H9 (cell line): ENCODE data around the gene CD52. TPM values are rescaled to one million over a fixed set of nuclear protein-coding genes. Genes with fewer than 3 reads are reported as not detected.

Source experiments
- DNase-seq: peaks from one replicate; pipeline ENCODE4 v3.0.0-alpha.2; 2017
- H2AFZ ChIP-seq: one replicate; pipeline ENCODE4 v1.6.1; 2013; ENCODE audit warnings: mild to moderate bottlenecking, low read length, control low read depth, moderate library complexity
- H2AK5ac ChIP-seq: 2 replicates; pipeline ENCODE4 v1.6.1; 2013; ENCODE audit warnings: low read length, control low read depth, mixed read lengths; ENCODE audit not compliant: insufficient read length
- H2BK120ac ChIP-seq: one replicate; pipeline ENCODE4 v1.6.1; 2013; ENCODE audit warnings: low read depth, mild to moderate bottlenecking, low read length, control low read depth, inconsistent platforms; ENCODE audit not compliant: poor library complexity, severe bottlenecking
- H2BK12ac ChIP-seq: 2 replicates; pipeline ENCODE4 v1.6.1; 2013; ENCODE audit warnings: low read length, control low read depth, mixed read lengths, low read depth; ENCODE audit not compliant: insufficient read length
- H2BK15ac ChIP-seq: 2 replicates; pipeline ENCODE4 v1.6.1; 2013; ENCODE audit warnings: low read depth, low read length, control low read depth
- H2BK20ac ChIP-seq: one replicate; pipeline ENCODE4 v1.6.1; 2013; ENCODE audit warnings: low read depth, mild to moderate bottlenecking, low read length, control low read depth, inconsistent platforms; ENCODE audit not compliant: poor library complexity, severe bottlenecking
- H2BK5ac ChIP-seq: 2 replicates; pipeline ENCODE4 v1.6.1; 2013; ENCODE audit warnings: low read length, control low read depth, mixed read lengths; ENCODE audit not compliant: insufficient read length
- H3K14ac ChIP-seq: 2 replicates; pipeline ENCODE4 v1.6.1; 2013; ENCODE audit warnings: low read length, control low read depth; ENCODE audit not compliant: insufficient read depth
- H3K18ac ChIP-seq: 2 replicates; pipeline ENCODE4 v1.6.1; 2013; ENCODE audit warnings: low read depth, mild to moderate bottlenecking, mixed read lengths, low read length, control low read depth; ENCODE audit not compliant: insufficient read length
- H3K23ac ChIP-seq: 2 replicates; pipeline ENCODE4 v1.6.1; 2013; ENCODE audit warnings: low read length, control low read depth, mixed read lengths, low read depth; ENCODE audit not compliant: insufficient read length
- H3K23me2 ChIP-seq: 2 replicates; pipeline ENCODE4 v1.6.1; 2013; ENCODE audit warnings: low read depth, mild to moderate bottlenecking, mixed read lengths, low read length, control low read depth; ENCODE audit not compliant: insufficient read length, poor library complexity, severe bottlenecking
- H3K27ac ChIP-seq: 2 replicates; pipeline ENCODE4 v1.5.1; 2013; ENCODE audit warnings: low read length, control low read depth, mixed read lengths, low read depth; ENCODE audit not compliant: insufficient read length
- H3K27me3 ChIP-seq: 2 replicates; pipeline ENCODE4 v1.6.1; 2013; ENCODE audit warnings: low read length, control low read depth, inconsistent platforms; ENCODE audit not compliant: insufficient read depth
- H3K4ac ChIP-seq: 2 replicates; pipeline ENCODE4 v1.6.1; 2013; ENCODE audit warnings: low read depth, mild to moderate bottlenecking, control low read depth, inconsistent platforms, low read length, moderate library complexity
- H3K4me1 ChIP-seq: 2 replicates; pipeline ENCODE4 v1.6.1; 2013; ENCODE audit warnings: low read length, control low read depth, inconsistent platforms; ENCODE audit not compliant: insufficient read depth
- H3K4me2 ChIP-seq: 2 replicates; pipeline ENCODE4 v1.6.1; 2013; ENCODE audit warnings: low read length, control low read depth, mixed read lengths; ENCODE audit not compliant: insufficient read length, insufficient read depth
- H3K56ac ChIP-seq: 2 replicates; pipeline ENCODE4 v1.6.1; 2013; ENCODE audit warnings: low read depth, mild to moderate bottlenecking, mixed read lengths, low read length, control low read depth; ENCODE audit not compliant: insufficient read length
- H3K79me1 ChIP-seq: 2 replicates; pipeline ENCODE4 v1.6.1; 2013; ENCODE audit warnings: low read depth, mild to moderate bottlenecking, moderate library complexity, low read length, control low read depth, inconsistent platforms; ENCODE audit not compliant: insufficient read depth, poor library complexity, severe bottlenecking
- H3K79me2 ChIP-seq: 2 replicates; pipeline ENCODE4 v1.6.1; 2013; ENCODE audit warnings: low read length, control low read depth, inconsistent platforms; ENCODE audit not compliant: insufficient read depth
- H3K9ac ChIP-seq: 2 replicates; pipeline ENCODE4 v1.6.1; 2013; ENCODE audit warnings: low read length, control low read depth, mixed read lengths; ENCODE audit not compliant: insufficient read length; ENCODE audit errors: extremely low read depth
- H3K9me3 ChIP-seq: one replicate; pipeline ENCODE4 v1.6.1; 2013; ENCODE audit warnings: low read depth, low read length, inconsistent platforms; ENCODE audit not compliant: control insufficient read depth
- H3T11ph ChIP-seq: one replicate; pipeline ENCODE4 v1.6.1; 2013; ENCODE audit warnings: mild to moderate bottlenecking, low read length, control low read depth, inconsistent platforms
- H4K20me1 ChIP-seq: one replicate; pipeline ENCODE4 v1.6.1; 2013; ENCODE audit not compliant: control insufficient read depth, insufficient read length, insufficient read depth
- H4K5ac ChIP-seq: 2 replicates; pipeline ENCODE4 v1.6.1; 2013; ENCODE audit warnings: low read depth, mild to moderate bottlenecking, mixed read lengths, low read length, control low read depth; ENCODE audit not compliant: insufficient read length
- H4K8ac ChIP-seq: replicated peaks from 2 replicates; pipeline ENCODE4 v1.6.1; 2013; ENCODE audit warnings: low read length, control low read depth, mixed read lengths, low read depth; ENCODE audit not compliant: insufficient read length
- H4K91ac ChIP-seq: 2 replicates; pipeline ENCODE4 v1.6.1; 2013; ENCODE audit warnings: low read depth, mild to moderate bottlenecking, moderate library complexity, mixed read lengths, low read length, control low read depth; ENCODE audit not compliant: insufficient read length
- H3K27ac Mint-ChIP-seq, 3 experiments: 2 replicates in 2 of 3; 3 replicates in 1 of 3; pipeline ENCODE4 v1.8.0; 2020 to 2021; ENCODE audit warnings: mixed read lengths in 3 of 3, mild to moderate bottlenecking in 1 of 3, moderate library complexity in 1 of 3
- H3K27me3 Mint-ChIP-seq: 2 replicates; pipeline ENCODE4 v1.8.0; 2021; ENCODE audit warnings: low read depth, mild to moderate bottlenecking, moderate library complexity, mixed read lengths
- H3K36me3 Mint-ChIP-seq, 3 experiments: 2 replicates in 2 of 3; 3 replicates in 1 of 3; pipeline ENCODE4 v1.8.0; 2020 to 2021; ENCODE audit warnings: low read depth in 3 of 3, mixed read lengths in 3 of 3; ENCODE audit not compliant: insufficient read depth in 1 of 3
- H3K4me1 Mint-ChIP-seq, 2 experiments: 2 replicates each; pipeline ENCODE4 v1.8.0; 2020; ENCODE audit warnings: mixed read lengths in 2 of 2
- H3K4me3 Mint-ChIP-seq, 2 experiments: 2 replicates in 1 of 2; 3 replicates in 1 of 2; pipeline ENCODE4 v1.8.0; 2020 to 2021; ENCODE audit warnings: mild to moderate bottlenecking in 2 of 2, mixed read lengths in 2 of 2, moderate library complexity in 1 of 2
- H3K9me3 Mint-ChIP-seq, 2 experiments: 2 replicates in 1 of 2; 3 replicates in 1 of 2; pipeline ENCODE4 v1.8.0; 2020; ENCODE audit warnings: mild to moderate bottlenecking in 2 of 2, mixed read lengths in 2 of 2, moderate library complexity in 1 of 2
- CTCF ChIP-seq: fragments of 200-600 bp; sonication (generic); conservative IDR thresholded peaks from 3 replicates; pipeline ENCODE4 v1.8.0; 2021; ENCODE audit warnings: antibody characterized with exemption, mild to moderate bottlenecking
- WGBS: extraction: QIAGEN DNeasy Blood & Tissue Kit; methylation state at CpG from one replicate; pipeline ENCODE4 v1.1.7; 2013; ENCODE audit warnings: missing lambda C conversion rate, low lambda C conversion rate, mixed read lengths; ENCODE audit not compliant: insufficient read length; ENCODE audit errors: extremely low coverage; 5-methylcytosine and 5-hydroxymethylcytosine counted together
- total RNA-seq: library from RNA; stranded (reverse); gene quantifications from 2 replicates; pipeline ENCODE4 v1.2.1, GENCODE V29; 2021

Gene CD52
- total RNA-seq, 1 experiment from 2014 or later = 4.1 TPM

- H4K20me1 ChIP-seq = peaks cover 2% of the 10 kb centered on the region
- no peak overlapping the region for H3K18ac ChIP-seq
- H3K27ac ChIP-seq = peak overlapping the region; percentile 15
- Mint-ChIP-seq H3K9me3 (no peaks in the 10 kb centered on the region; a peak in 1 of 5 replicates), H3K36me3 (peaks cover 27 to 37% (median 37%) of the 10 kb centered on the region in 3 experiments), H3K27ac (peak overlapping the region; percentile 82 to 92 (median 91)), H3K27me3 (no peaks in the 10 kb centered on the region; the same call in 1 of the 2 replicates), H3K4me1 (peaks cover 46 to 49% of the 10 kb centered on the region in 2 experiments), H3K4me3 (peak overlapping the region; percentile 52 to 80)
- H4K5ac ChIP-seq = no peak overlapping the region
- no peaks in the 10 kb centered on the region for H3K9me3 ChIP-seq
- H2BK120ac ChIP-seq = no peak overlapping the region
- no peak overlapping the region for H4K91ac ChIP-seq
- no peak for TF ChIP-seq CTCF
- H3K9ac ChIP-seq = no peak overlapping the region
- no peak for DNase-seq
- H3K14ac ChIP-seq = no peak overlapping the region
- no peaks in the 10 kb centered on the region for H3K79me1 ChIP-seq
- no peak overlapping the region for H3K23ac ChIP-seq
- H2AK5ac ChIP-seq = no peak overlapping the region
- H2BK20ac ChIP-seq = no peak overlapping the region
- no peak overlapping the region for H2BK12ac ChIP-seq
- H3K23me2 ChIP-seq = peaks cover 13% of the 10 kb centered on the region
- peaks cover 11% of the 10 kb centered on the region; the same call in 1 of the 2 replicates for H3K4me1 ChIP-seq
- no peaks in the 10 kb centered on the region for H3K79me2 ChIP-seq
- H2AFZ ChIP-seq = no peak overlapping the region
- H2BK5ac ChIP-seq = no peak overlapping the region
- H3K56ac ChIP-seq = no peak overlapping the region
- no peak overlapping the region for H3T11ph ChIP-seq
- WGBS = no CpG with 5 or more reads among the region's 5 CpGs
- H4K8ac ChIP-seq = no peak overlapping the region
- no peak overlapping the region for H2BK15ac ChIP-seq
- H3K27me3 ChIP-seq = no peaks in the 10 kb centered on the region
- H3K4me2 ChIP-seq = peak overlapping the region; percentile 60
- no peak overlapping the region for H3K4ac ChIP-seq
Measured at GRCh38 chr1:26281091-26281958, 36.4 kb upstream of the CD52 start.
